ENCODE measurements around the gene ARHGAP9.

DNA sequence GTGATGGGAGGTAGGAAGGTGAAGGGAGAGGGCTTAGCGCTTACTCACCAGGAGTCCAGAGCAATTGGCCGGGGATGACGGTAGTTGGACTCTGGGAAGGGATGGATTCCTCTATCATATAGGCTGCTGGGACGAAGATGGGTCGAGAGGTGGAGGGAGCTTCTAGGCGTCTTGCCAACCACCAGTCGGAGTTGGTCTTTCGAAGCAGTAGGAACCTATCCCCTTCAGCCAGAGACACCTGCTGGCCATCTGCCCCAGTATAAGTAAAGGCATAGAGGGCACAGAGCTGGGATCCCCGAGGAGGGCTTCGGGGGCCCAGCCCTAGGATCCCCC is 657 bp downstream of the ARHGAP9 start:
- TF ChIP-seq, protein P1, sequence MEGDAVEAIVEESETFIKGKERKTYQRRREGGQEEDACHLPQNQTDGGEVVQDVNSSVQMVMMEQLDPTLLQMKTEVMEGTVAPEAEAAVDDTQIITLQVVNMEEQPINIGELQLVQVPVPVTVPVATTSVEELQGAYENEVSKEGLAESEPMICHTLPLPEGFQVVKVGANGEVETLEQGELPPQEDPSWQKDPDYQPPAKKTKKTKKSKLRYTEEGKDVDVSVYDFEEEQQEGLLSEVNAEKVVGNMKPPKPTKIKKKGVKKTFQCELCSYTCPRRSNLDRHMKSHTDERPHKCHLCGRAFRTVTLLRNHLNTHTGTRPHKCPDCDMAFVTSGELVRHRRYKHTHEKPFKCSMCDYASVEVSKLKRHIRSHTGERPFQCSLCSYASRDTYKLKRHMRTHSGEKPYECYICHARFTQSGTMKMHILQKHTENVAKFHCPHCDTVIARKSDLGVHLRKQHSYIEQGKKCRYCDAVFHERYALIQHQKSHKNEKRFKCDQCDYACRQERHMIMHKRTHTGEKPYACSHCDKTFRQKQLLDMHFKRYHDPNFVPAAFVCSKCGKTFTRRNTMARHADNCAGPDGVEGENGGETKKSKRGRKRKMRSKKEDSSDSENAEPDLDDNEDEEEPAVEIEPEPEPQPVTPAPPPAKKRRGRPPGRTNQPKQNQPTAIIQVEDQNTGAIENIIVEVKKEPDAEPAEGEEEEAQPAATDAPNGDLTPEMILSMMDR (conservative IDR thresholded peaks at IDR 0.05; ENCODE audit: low read length): no peak; the same call in 1 of the 2 replicates
- TF ChIP-seq EZH2phosphoT487 (IDR thresholded peaks at IDR 0.05; ENCODE audit: borderline replicate concordance): no peak

Data from Loucy (cell line).